GM19035 (cell line): Measurements from ENCODE around the gene C16orf78.
"Not testable (repeated sequence)": the region's sequence is repeated elsewhere in the genome, so short reads cannot be mapped to it uniquely, and the experiment has no call there.

Experiments used
- ATAC-seq: cut with Tn5 transposase; IDR thresholded peaks from one replicate; pipeline ENCODE4 v1.9.1; 2021; ENCODE audit not compliant: unreplicated experiment

The C16orf78 gene

GRCh38 chr16:49349446-49350168 lies 24.0 kb upstream of the C16orf78 start:
- no peak for ATAC-seq

GRCh38 chr16:49350265-49351095 lies 23.1 kb upstream of the C16orf78 start:
- ATAC-seq = no peak

GRCh38 chr16:49351096-49351487 lies 22.5 kb upstream of the C16orf78 start:
- no peak for ATAC-seq

DNA sequence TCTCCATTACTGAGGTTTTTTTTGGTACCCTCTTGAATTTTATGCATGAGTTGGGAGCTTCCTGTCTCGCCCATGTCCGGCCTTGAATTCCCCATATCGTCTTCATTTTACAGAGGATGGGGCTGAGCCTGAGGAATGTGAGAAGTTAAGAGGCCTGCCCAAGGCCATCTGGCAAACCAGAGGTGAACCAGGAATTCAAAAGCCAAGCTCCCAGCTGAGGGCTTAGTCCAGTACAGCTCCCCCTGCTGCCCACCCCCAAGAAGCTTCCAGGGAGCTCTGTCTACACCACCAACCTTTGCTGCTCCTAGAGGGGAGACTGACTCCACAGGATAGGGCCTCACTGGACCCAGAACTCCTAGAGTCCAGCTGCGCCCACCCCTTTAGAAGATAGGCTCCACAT lies 20.7 kb upstream of the C16orf78 start:
- no peak for ATAC-seq

DNA sequence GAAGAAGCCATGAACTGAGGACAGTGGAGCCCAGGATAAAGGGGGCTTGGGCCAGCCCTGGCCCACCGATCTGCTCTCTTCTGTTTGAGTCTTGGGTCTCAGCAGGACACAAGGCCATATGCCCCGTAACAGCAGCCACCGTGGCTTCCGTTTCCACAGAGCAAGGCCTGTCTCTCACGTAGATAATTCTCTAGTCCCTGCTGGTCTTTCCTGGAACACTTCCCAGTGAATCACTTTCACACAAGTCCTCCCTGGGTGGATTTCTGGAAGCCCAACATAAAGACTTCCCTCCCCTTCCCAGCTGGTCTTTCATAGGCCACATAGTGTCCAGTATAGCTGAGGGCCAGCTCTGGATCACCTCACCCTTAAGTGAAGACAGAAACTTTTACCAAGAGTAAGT lies 19.9 kb upstream of the C16orf78 start:
- no peak for ATAC-seq

- no peak for ATAC-seq
Observed at GRCh38 chr16:49354101-49354500, 19.5 kb upstream of the C16orf78 start.

DNA sequence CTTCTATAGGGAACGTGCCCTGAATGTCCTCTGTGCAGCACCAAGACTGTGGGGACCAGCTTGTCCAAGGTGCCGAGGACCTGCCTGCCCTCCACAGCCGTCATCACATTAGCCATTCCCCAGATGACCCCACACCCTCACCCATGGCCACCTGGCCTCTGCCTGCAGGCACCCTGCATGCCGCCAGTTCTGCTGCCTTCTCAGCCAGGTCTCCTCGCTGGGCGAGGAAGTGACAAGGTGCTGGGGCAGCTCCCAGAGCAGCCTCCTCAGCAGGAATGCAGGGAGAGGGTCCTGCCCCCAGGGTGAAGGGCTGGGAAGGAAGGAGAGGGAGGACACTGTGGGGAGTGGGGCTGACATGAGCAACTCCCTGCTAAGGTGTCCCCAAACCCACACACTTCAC lies 18.6 kb upstream of the C16orf78 start:
- no peak for ATAC-seq

GRCh38 chr16:49355933-49356665 lies 17.5 kb upstream of the C16orf78 start:
- no peak for ATAC-seq

GRCh38 chr16:49356728-49357488 lies 16.7 kb upstream of the C16orf78 start:
- no peak for ATAC-seq

DNA sequence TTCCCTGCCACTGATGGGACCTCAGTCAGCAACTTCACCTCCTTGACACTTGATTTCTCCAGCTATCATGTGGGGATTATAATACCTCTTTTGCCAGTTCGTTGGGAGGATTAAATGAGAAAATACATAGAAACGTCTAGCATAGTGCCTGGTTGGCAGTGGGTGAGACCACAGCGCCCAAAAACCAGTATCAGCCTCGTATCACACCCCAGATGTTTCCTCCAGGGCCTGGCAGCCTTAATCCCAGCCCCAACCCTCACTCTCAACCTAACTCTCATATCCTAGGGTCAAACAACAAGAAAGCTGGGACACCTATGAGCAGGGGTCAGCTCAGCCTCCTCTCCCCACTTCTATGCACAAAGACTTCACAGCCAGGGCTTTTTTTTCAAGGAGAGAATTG lies 14.0 kb upstream of the C16orf78 start:
- ATAC-seq = no peak

DNA sequence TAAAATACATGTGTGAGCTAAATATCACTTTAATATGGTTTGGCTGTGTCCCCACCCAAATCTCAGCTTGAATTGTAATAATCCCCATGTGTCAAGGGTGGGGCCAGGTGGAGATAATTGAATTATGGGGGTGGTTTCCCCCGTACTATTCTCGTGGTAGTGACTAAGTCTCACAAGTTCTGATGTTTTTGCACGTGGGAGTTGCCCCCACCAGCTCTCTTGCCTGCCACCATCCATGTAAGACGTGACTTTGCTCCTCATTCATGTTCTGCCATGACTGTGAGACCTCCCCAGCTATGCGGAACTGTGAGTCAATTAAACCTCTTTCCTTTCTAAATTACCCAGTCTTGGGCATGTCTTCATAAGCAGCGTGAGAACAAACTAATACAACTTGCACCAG lies 11.9 kb upstream of the C16orf78 start:
- ATAC-seq = not testable (repeated sequence)

GRCh38 chr16:49362230-49362629 lies 11.4 kb upstream of the C16orf78 start:
- no peak for ATAC-seq

GRCh38 chr16:49365711-49366509 lies 7.7 kb upstream of the C16orf78 start:
- ATAC-seq = peak; percentile 86

DNA sequence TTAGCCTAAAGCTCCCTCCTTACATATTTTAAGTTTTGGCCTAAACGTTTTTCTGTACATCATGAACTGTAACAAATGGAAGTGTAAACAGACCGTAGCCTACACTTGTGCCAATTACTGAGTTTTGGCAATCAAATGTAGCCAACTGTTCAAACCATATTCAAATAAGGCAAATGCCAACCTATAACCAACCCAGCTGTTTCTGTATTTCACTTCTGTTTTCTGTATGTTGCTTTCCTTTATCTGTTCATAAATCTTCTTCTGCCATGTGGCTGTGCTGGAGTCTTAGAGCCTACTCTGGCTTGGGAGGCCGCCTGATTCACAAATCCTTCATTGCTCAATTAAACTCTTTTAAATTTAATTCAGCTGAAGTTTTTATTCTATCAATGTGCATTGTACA lies 6.9 kb upstream of the C16orf78 start:
- ATAC-seq = peak; percentile 61

- no peak for ATAC-seq
Observed at GRCh38 chr16:49369651-49370611, 3.7 kb upstream of the C16orf78 start.

DNA sequence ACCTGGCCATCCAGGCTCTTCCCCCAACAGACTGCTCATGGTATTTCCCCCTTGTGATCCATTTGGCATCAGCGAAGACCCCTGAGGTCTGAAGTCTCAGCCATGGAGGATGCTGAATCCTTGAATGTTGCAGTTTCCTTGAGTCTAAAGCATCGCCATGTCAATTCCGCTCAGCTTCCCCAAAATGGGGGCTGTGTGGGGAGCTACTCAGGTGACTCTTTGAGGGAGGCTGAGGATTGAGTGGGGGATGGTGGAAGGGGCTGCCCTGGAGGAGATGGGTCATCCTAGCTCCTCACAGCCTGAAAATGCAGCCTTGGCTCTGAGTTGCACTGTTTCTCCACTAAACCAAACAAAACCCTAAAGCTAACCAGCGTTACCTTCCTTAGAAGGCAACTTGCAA lies 2.6 kb downstream of the C16orf78 start:
- ATAC-seq = no peak

- ATAC-seq = no peak
Observed at GRCh38 chr16:49377196-49377755, 3.7 kb downstream of the C16orf78 start.

GRCh38 chr16:49378238-49378637 lies 4.6 kb downstream of the C16orf78 start:
- ATAC-seq = no peak

GRCh38 chr16:49378816-49379215 lies 5.2 kb downstream of the C16orf78 start:
- ATAC-seq = no peak
